AG04449 (cell line): ENCODE results near the gene ACADM.
"Not testable (repeated sequence)": the region's sequence is repeated elsewhere in the genome, so short reads cannot be mapped to it uniquely, and the experiment has no call there.

ENCODE experiments used
- CTCF ChIA-PET: fragments of 350-600 bp; formaldehyde crosslinking; extraction: SDS; loops from one replicate; lab custom pipeline; 2021; ENCODE audit warnings: antibody characterized with exemption; lab: Yijun Ruan, JAX
- POLR2A ChIA-PET: fragments of 400-600, 350-600 bp; formaldehyde crosslinking; extraction: SDS; loops from one replicate; lab custom pipeline; 2020; ENCODE audit warnings: antibody characterized with exemption, inconsistent platforms; lab: Yijun Ruan, JAX
- DNase-seq: peaks from one replicate; pipeline ENCODE4 v3.0.0-alpha.2; 2010; ENCODE audit warnings: low read depth, low spot score
- H3K4me3 ChIP-seq: 2 replicates; pipeline ENCODE4 v1.5.1; 2011; ENCODE audit warnings: low read depth, mild to moderate bottlenecking, control low read depth, low read length
- TF ChIP-seq, protein P1 (sequence below): IDR thresholded peaks from one replicate; pipeline ENCODE4 v1.5.1; 2011; ENCODE audit warnings: mild to moderate bottlenecking, moderate library complexity, low read length, control low read depth, inconsistent platforms; ENCODE audit not compliant: insufficient read depth; ENCODE audit errors: missing control alignments

ACADM gene

DNA sequence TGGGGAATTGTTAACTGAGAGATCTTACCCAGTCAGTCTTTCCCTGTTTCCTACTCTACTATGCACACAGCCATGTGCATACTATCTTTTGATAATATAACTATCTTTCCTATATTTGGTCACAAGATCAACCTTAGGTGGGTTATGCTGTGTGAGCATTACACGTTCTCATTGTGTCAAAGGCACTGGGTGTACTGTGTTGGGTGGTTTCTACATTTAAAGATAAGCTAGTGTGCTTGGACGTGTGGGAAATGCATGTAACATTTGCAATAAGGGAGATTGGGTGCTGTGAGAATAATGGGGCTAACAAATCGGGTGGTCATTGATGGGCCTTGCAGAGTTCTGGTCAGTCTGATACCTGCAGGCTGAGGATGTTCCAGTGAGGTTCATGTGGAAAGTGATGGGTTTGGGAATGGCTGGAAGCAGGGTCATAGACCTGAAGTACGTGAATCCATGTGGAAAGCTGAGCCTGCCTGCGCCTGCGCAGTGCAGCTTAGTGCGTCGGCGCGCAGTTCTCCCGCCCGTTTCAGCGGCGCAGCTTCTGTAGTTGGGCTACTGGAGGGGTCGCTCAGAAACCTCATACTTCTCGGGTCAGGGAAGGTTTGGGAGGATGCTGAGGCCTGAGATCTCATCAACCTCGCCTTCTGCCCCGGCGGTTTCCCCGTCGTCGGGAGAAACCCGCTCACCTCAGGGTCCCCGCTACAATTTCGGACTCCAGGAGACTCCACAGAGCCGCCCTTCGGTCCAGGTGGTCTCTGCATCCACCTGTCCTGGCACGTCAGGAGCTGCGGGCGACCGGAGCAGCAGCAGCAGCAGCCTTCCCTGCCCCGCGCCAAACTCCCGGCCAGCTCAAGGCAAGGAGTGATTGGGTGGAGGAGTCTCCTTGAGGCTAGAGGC, 72.1 kb downstream of the ACADM start, which contains the start of gene MSH4:
Gene MSH4, plus strand, starts transcription at position 507 of the 897 bp plus-strand sequence. Its CDS starts 104 bp downstream, at position 611.
- no peak for DNase-seq
- ChIA-PET CTCF (no interaction called here), POLR2A (interaction anchor here (1.1 kb wide), 1 partner anchor 11 kb away, joined by 5 read pairs; the partner anchor contains the start of gene RABGGTB)
- no peak within 1 kb of the TSS for H3K4me3 ChIP-seq
- TF ChIP-seq, protein P1, sequence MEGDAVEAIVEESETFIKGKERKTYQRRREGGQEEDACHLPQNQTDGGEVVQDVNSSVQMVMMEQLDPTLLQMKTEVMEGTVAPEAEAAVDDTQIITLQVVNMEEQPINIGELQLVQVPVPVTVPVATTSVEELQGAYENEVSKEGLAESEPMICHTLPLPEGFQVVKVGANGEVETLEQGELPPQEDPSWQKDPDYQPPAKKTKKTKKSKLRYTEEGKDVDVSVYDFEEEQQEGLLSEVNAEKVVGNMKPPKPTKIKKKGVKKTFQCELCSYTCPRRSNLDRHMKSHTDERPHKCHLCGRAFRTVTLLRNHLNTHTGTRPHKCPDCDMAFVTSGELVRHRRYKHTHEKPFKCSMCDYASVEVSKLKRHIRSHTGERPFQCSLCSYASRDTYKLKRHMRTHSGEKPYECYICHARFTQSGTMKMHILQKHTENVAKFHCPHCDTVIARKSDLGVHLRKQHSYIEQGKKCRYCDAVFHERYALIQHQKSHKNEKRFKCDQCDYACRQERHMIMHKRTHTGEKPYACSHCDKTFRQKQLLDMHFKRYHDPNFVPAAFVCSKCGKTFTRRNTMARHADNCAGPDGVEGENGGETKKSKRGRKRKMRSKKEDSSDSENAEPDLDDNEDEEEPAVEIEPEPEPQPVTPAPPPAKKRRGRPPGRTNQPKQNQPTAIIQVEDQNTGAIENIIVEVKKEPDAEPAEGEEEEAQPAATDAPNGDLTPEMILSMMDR, result no peak

- ChIA-PET POLR2A (interaction anchor here (0.6 to 1.1 kb wide), 2 partner anchors 11 to 24 kb away, joined by 3 to 5 read pairs; partner anchors contain the start of gene RABGGTB), CTCF (no interaction called here)
- DNase-seq, result no peak
- TF ChIP-seq, protein P1, result no peak
- no peak overlapping the region for H3K4me3 ChIP-seq
These were observed 72.7 kb downstream of the ACADM start for GRCh38 chr1:75797273-75797588.

- ChIA-PET CTCF (no interaction called here), POLR2A (interaction anchor here (0.6 to 1.1 kb wide), 2 partner anchors 12 to 23 kb away, joined by 3 to 5 read pairs; partner anchors contain the start of gene RABGGTB)
- TF ChIP-seq, protein P1, result no peak
- H3K4me3 ChIP-seq, result no peak overlapping the region
- DNase-seq, result no peak
These were observed 73.2 kb downstream of the ACADM start for GRCh38 chr1:75797606-75798216.

GRCh38 chr1:75801480-75801879, 77.0 kb downstream of the ACADM start:
- H3K4me3 ChIP-seq, CTCF ChIA-PET, DNase-seq: not testable (repeated sequence)
- POLR2A ChIA-PET, result interaction anchor here (1.3 kb wide), 1 partner anchor 16 kb away, joined by 3 read pairs; the partner anchor contains the start of gene RABGGTB

DNA sequence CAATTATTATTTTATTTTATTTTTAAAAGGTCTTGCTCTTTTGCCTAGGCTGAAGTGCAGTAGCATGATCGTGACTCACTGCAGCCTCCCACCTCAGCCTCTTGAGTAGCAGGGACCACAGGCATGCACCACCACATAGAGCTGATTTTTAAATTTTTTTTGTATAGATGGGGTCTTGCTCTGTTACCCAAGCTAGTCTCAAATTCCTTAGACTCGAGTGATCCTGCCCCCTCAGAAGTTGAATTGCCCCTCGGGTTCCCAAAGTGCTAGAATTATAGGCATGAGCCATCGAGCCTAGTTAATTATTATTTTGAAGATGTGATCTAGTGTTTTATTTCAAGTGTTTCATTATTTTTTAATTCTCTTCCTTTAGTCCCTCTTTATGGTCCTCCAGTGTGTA, 84.4 kb downstream of the ACADM start:
- POLR2A ChIA-PET, result no interaction called here
- CTCF ChIA-PET, result no interaction called here
- H3K4me3 ChIP-seq, result no peak overlapping the region
- TF ChIP-seq, protein P1, result no peak
- DNase-seq, result no peak

GRCh38 chr1:75810113-75810512, 85.6 kb downstream of the ACADM start:
- H3K4me3 ChIP-seq, POLR2A ChIA-PET, DNase-seq, CTCF ChIA-PET: not testable (repeated sequence)
